Upper lobe of right lung (tissue), 1 donor: ENCODE measurements around the gene KANK2. TPM values are rescaled to one million over a fixed set of nuclear protein-coding genes. Genes with fewer than 3 reads are reported as not detected.

ENCODE experiments used
- ATAC-seq: fragments of 200-7000 bp; cut with Tn5 transposase; one replicate; pipeline ENCODE4 v1.9.1; 2020; ENCODE audit warnings: mild to moderate bottlenecking, moderate library complexity
- DNase-seq: peaks from one replicate; pipeline ENCODE4 v3.0.0-alpha.2; 2020
- H3K27ac ChIP-seq: fragments of 200-600 bp; one replicate; pipeline ENCODE4 v1.8.0; 2022
- H3K27me3 ChIP-seq: fragments of 200-600 bp; one replicate; pipeline ENCODE4 v1.8.0; 2022; ENCODE audit warnings: mild to moderate bottlenecking
- H3K36me3 ChIP-seq: fragments of 200-600 bp; one replicate; pipeline ENCODE4 v1.8.0; 2022
- H3K4me1 ChIP-seq: fragments of 200-600 bp; one replicate; pipeline ENCODE4 v1.8.0; 2022
- H3K4me3 ChIP-seq: fragments of 200-600 bp; one replicate; pipeline ENCODE4 v1.8.0; 2022; ENCODE audit warnings: mild to moderate bottlenecking
- H3K9me3 ChIP-seq: fragments of 200-600 bp; one replicate; pipeline ENCODE4 v1.8.0; 2022
- intact Hi-C: fragments of 100-400 bp; cut with DNase I; formaldehyde crosslinking; loops from one replicate; pipeline ENCODE4 v1.11.0; 2022
- total RNA-seq: library from RNA; stranded (reverse); fragmentation: NEBNext Ultra II Directional; extraction: Animal tissue kit (Norgen Biotek cat#: 25700); gene quantifications from one replicate; pipeline ENCODE4 v1.2.1, GENCODE V29; 2021
- TF ChIP-seq, protein P1 (sequence below): fragments of 200-600 bp; IDR thresholded peaks from one replicate; pipeline ENCODE4 v1.8.0; 2022; ENCODE audit warnings: antibody characterized with exemption
- donor health status: DM: no; HTN: yes; CAD: no; lungs with severe emphysema.

Gene KANK2
- total RNA-seq, 1 donor from 2014 or later = 268 TPM

DNA sequence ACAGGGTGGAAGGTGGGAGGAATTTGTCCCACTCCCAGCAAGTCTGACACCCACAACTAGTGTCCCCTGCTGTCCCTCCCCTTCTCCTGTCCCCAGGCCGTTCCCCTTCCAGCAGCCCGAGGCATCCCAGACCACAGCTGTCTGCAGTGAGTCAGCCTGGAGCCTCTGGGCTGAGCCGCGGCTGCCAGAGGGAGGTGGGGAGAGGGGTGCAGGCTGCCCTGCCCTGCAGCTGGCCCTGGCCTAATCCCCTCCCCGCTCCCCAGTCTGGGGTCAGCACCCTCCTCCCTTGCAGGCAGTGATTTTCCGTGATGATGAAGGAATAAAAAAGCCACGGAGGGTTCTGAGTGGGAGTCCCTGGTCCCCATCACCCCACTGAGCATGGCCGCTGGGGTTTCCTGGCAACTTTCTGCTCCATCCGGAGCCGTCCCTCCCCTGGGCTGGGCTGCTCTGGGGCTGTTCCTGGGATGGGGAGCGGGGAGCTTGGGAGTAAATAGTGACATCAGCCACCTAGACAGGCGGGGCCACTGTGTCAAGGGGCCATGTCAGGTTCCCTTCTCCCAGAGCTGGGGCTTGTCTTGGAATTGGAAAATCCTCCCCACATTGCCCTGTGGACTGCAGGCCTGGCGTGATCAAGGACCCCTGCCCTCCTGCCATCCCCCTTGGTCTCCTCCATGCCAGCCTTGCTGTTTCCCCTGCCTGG lies 58.6 kb downstream of the KANK2 start:
- TF ChIP-seq, protein P1, sequence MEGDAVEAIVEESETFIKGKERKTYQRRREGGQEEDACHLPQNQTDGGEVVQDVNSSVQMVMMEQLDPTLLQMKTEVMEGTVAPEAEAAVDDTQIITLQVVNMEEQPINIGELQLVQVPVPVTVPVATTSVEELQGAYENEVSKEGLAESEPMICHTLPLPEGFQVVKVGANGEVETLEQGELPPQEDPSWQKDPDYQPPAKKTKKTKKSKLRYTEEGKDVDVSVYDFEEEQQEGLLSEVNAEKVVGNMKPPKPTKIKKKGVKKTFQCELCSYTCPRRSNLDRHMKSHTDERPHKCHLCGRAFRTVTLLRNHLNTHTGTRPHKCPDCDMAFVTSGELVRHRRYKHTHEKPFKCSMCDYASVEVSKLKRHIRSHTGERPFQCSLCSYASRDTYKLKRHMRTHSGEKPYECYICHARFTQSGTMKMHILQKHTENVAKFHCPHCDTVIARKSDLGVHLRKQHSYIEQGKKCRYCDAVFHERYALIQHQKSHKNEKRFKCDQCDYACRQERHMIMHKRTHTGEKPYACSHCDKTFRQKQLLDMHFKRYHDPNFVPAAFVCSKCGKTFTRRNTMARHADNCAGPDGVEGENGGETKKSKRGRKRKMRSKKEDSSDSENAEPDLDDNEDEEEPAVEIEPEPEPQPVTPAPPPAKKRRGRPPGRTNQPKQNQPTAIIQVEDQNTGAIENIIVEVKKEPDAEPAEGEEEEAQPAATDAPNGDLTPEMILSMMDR = no peak
- H3K4me1 ChIP-seq = peaks cover 48% of the 10 kb centered on the region
- no peaks in the 10 kb centered on the region for H3K9me3 ChIP-seq
- H3K36me3 ChIP-seq = no peaks in the 10 kb centered on the region
- DNase-seq (peak; percentile 72), ATAC-seq (peak; percentile 24)
- H3K27me3 ChIP-seq = no peaks in the 10 kb centered on the region
- peak overlapping the region; percentile 32 for H3K4me3 ChIP-seq
- intact Hi-C loops = no loop called here
- peak overlapping the region; percentile 84 for H3K27ac ChIP-seq

DNA sequence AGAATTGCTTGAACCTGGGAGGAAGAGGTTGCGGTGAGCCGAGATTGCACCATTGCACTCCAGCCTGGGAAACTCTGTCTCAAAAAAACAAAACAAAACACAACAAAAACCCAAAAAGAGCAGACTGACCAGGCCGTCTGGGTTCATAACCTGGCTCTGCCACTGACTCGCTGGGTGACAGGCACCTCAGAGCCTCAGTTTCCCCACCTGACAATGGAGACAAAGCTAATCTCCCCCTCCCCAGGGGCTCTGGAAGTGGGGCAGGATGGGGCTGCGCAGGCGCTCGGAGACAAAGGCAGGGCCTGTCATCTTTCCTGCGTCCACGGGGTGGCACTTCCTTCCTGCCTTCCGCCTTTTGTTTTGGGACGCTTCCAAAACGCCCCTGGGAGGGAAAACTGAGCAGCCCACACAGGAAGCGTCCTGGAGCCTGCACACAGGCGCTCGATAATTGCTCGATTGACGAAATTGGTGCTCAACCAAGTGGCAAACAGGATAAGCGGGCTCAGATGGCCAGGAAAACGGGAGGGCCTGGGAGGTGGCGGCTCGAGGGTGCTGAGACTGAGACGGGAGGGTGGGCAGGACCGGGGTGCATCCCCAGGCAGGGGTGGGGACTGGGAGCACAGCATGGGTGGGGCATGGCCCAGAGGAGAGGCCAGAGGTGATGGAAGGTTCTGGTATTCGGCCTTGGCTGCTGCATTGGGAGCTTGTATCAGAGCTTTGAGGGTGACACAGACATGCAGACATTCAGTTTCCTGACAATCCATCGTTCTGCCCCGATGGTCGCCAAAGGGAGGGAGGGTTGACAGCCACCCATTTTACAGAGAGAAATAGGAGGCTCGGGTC lies 59.6 kb downstream of the KANK2 start:
- H3K9me3 ChIP-seq = no peaks in the 10 kb centered on the region
- peak; percentile 57 for ATAC-seq
- H3K4me3 ChIP-seq = peak overlapping the region; percentile 32
- no peaks in the 10 kb centered on the region for H3K27me3 ChIP-seq
- DNase-seq = peak; percentile 84
- peaks cover 38% of the 10 kb centered on the region for H3K4me1 ChIP-seq
- intact Hi-C loops = no loop called here
- TF ChIP-seq, protein P1 = peak; percentile 80
- peak overlapping the region; percentile 84 for H3K27ac ChIP-seq
- H3K36me3 ChIP-seq = peaks cover 9% of the 10 kb centered on the region

GRCh38 chr19:11136400-11137101 lies 60.8 kb downstream of the KANK2 start:
- H3K4me1 ChIP-seq = peaks cover 26% of the 10 kb centered on the region
- intact Hi-C loops = no loop called here
- ATAC-seq (peak; percentile 2), DNase-seq (no peak)
- no peak overlapping the region for H3K27ac ChIP-seq
- TF ChIP-seq, protein P1 = no peak
- H3K9me3 ChIP-seq = no peaks in the 10 kb centered on the region
- H3K4me3 ChIP-seq = no peak overlapping the region
- H3K27me3 ChIP-seq = no peaks in the 10 kb centered on the region
- peaks cover 18% of the 10 kb centered on the region for H3K36me3 ChIP-seq

- H3K4me1 ChIP-seq = peaks cover 7% of the 10 kb centered on the region
- H3K27me3 ChIP-seq = no peaks in the 10 kb centered on the region
- DNase-seq (no peak), ATAC-seq (no peak)
- intact Hi-C loops = loop anchor here (5.0 kb wide), 1 partner anchor 71 kb away; no protein-coding TSS in a partner anchor
- TF ChIP-seq, protein P1 = no peak
- no peak overlapping the region for H3K4me3 ChIP-seq
- H3K9me3 ChIP-seq = no peaks in the 10 kb centered on the region
- H3K27ac ChIP-seq = peak overlapping the region; percentile 8
- H3K36me3 ChIP-seq = peaks cover 68% of the 10 kb centered on the region
Measured at GRCh38 chr19:11131471-11131870, 65.9 kb downstream of the KANK2 start.

DNA sequence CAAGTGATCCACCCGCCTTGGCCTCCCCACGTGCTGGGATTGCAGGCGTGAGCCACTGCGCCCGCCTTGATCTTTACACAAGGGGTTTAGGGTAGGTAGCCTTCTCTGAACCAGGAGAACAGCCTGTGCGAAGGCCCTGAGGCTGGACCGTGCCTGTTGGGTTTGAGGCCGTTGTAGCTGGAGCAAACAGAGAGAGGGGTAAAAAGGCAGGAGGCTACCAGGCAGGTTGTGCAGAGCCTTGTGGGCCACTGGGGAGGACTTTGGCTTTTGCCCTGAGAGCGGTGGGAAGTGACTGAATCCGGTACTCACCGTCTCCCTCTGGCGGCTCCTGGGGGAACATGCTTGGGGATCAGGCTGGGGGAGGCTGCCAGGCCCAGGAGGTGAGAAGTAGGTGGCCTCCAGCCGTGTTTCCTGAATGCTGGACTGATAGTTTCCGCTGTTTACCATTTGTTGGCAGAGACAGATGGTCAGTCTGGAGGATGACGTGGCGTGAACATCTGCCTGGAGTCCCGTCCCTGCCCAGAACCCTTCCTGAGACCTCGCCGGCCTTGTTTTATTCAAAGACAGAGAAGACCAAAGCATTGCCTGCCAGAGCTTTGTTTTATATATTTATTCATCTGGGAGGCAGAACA lies 66.4 kb downstream of the KANK2 start:
- Histone ChIP-seq H3K36me3 (peaks cover 71% of the 10 kb centered on the region), H3K9me3 (no peaks in the 10 kb centered on the region), H3K4me1 (peaks cover 7% of the 10 kb centered on the region), H3K27ac (peak overlapping the region; percentile 27), H3K4me3 (no peak overlapping the region), H3K27me3 (no peaks in the 10 kb centered on the region)
- DNase-seq = peak; percentile 83
- intact Hi-C loops = loop anchor here (5.0 kb wide), 1 partner anchor 71 kb away; no protein-coding TSS in a partner anchor
- TF ChIP-seq, protein P1 = peak; percentile 89
- peak; percentile 87 for ATAC-seq
